HG03025 (cell line): Measurements from ENCODE around the gene CFAP92.
"Not testable (repeated sequence)": the region's sequence is repeated elsewhere in the genome, so short reads cannot be mapped to it uniquely, and the experiment has no call there.

Experiments
- ATAC-seq: cut with Tn5 transposase; IDR thresholded peaks from one replicate; pipeline ENCODE4 v1.9.1; 2021; ENCODE audit warnings: mild to moderate bottlenecking, moderate library complexity; ENCODE audit not compliant: unreplicated experiment, low FRiP score

CFAP92 gene

DNA sequence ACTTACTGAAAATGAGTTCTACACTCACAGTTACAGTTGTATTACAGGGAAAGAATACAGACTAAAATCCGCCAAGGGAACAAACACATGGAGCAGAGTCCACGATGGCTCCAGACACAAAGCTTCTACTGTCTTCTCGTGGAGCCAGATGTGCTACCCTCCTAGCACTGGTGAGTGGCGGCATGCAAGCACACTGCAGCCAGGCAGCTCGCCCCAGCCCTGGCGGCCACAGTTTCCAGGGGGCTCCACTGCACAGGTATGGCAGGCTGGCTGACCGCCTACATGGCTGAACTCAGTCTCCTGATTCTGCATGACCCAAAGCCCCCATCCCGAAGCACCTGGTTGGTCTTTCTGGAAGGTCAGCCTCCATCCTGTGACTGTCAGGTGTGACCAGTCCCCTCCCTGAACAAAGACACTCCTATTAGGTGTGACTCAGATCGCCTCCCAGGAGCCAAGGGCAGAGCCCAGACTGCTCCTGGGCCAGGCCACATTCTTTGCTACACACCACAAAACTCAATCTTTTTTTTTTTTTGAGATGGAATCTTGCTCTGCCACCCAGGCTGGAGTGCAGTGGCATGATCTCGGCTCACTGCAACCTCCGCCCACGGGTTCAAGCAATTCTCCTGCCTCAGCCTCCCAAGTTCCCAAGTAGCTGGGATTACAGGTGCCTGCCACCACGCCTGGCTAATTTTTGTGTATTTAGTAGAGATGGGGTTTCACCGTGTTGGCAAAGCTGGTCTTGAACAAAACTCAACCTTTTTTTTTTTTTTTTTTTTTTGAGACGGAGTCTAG lies 51.5 kb downstream of the CFAP92 start:
- no peak for ATAC-seq

DNA sequence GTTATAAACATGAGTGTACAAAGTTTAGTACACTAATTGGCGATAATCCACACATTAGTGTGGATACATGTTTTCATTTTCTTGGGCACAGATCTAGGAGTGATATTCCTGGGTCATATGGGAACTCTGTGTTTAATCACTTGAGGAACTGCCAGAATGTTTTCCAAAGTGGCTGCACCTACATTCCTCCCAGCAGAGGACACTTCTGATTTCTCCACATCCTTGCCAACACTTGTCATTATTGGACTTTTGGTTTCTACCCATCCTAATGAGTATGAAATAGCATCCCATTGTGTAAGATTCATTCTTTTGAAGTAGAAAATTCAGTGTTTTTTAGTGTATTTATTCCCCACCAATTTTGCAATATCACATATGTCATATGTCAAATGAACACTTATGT lies 53.6 kb downstream of the CFAP92 start:
- no peak for ATAC-seq

DNA sequence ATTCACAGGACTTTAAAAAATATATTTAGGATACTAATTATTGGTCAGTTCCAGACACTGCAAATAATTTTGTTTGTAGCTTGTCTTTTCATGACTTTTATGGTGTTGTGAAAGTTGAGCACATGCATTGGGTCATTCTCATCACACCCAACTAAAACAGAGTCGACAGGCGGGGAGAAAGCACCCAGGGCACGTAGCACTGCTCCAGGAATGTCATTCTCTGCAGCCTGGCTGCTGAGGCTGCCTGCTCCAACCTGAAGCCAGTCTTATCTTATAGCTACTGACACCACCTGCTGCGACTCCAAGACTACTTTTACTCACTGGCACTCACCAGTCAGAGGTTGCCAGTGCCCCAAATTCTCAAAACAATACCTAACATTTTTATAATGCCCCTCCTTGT lies 57.5 kb downstream of the CFAP92 start:
- no peak for ATAC-seq

DNA sequence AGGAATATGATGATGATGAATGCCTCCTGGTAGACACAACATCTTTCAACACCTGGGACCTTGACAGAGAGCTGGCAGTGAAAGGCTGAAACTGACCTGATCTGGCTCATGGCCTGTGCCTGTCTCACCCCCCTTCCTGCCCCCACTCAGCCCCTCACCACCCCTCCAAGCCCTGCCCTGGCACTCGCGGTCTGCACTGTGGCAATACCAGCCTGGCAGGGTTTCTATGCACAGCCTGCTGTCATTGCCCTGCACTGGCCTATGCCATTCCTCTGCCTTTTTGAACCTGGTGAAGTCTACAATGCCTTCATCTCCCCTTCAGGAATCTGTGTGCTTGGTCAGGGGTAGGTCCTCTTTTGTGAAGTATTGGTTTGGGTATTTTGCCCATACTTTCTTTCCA lies 58.0 kb downstream of the CFAP92 start:
- no peak for ATAC-seq

DNA sequence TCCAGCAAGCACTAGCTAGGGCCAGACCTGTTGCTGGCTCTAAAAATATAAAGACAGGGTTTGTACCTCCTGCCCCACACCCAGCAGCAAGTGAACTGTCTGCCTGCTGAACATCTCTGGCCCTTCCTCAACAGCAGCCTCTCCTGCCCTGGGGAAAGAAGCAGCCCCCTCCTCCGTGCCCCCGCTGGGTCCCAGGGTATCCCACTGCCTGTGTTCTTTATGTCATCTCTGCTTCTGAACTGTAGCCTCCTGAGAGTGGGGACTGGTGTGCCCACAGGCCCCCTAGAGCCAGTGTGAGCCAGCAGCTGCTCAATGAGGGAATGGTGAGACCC lies 60.0 kb downstream of the CFAP92 start:
- ATAC-seq, result no peak

DNA sequence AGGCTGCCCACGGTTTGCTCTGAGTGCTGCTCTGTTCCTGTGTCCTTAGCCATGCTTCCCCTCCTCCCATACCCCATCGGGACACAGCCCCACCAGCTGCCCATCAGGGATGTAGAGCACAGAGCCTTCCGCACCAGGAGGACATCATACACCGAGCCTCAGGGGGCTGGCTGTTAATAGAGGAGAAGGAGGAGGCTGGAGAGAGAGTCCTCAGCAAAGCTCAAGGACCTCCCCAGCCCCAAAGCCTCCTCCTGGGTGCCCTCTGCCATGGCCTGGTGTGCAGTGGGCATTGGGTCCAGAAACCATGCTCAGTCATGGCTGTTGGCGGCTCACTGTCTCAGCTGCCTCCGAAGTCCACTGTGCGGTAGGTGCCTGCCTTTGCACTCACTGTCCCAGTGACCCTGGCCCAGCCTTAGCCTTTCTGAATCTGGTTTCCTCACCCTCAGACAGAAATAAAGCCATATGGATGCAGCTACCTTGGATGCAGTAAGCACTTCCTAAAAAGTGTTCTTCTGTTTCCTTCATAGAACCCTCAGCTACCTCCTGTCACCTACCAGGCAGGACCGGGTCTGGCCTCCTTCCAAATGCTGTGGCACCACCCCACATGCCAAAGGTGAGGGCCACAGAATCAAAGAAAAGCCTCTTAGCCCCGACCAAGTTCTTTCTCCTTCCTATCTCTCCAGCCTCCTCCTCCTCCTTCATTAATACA lies 60.5 kb downstream of the CFAP92 start:
- ATAC-seq, result no peak

DNA sequence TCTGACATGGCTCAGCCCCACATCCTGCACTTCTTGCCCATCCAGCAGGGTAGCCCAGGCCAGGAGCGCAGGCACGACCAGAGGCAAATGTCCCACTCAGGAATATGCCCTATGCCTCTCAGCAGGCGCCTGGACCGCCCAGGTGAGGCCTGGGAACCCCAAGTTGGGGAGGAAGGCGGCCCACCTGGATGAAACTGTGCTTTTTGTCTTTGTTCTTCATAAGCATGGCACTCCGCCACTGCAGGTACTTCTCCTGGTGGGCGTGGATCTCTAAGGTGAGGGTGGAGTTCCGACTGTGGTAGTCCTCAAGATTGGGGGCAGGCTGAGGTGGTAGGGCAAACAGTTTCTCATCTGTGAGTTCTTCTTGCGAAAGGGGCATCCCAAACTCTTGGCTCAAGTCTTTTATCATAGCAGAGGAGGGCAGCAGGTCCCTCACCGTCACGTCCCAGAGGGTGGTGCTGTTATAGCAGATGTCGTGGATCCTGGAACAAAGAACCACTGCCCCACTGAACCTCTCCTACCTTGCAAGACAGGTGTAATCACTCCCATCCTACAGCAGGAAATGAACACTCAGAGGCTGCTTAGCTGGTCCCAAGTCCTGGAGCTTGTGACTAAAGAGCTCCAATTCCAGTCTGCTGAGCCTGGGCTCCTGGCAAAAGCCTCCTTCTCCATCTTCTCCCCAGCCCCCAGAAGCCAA lies 61.2 kb downstream of the CFAP92 start:
- ATAC-seq, result no peak

DNA sequence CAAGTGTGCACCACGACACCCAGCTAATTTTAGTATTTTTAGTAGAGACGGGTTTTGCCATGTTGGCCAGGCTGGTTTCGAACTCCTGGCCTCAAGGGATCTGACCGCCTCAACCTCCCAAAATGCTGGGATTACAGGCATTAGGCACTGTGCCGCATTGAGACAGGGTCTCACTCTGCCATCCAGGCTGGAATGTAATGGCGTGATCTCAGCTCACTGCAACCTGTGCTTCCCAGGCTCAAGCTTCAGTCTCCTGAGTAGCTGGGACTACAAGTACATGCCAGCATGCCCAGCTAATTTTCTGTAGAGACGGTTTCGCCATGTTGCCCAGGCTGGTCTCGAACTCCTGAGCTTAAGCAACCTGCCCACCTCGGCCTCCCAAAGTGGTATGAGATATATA lies 62.8 kb downstream of the CFAP92 start:
- no peak for ATAC-seq

DNA sequence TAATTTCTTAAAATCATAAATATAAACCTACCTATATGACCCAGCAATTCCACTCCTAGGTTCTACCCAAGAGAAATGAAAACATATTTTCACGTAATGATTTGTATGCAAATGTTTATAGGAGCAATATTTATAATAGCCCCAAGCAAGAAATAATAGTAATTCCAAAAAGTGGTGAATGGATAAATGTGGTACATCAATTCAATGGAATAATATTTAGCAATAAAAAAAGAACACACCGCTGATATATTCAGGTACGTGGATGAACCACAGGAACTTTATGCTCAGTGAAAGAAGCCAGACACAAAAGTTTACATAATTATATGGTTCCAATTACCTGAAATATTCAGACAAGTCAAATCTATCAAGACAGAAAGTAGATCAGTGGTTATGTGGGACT lies 64.5 kb downstream of the CFAP92 start:
- no peak for ATAC-seq

DNA sequence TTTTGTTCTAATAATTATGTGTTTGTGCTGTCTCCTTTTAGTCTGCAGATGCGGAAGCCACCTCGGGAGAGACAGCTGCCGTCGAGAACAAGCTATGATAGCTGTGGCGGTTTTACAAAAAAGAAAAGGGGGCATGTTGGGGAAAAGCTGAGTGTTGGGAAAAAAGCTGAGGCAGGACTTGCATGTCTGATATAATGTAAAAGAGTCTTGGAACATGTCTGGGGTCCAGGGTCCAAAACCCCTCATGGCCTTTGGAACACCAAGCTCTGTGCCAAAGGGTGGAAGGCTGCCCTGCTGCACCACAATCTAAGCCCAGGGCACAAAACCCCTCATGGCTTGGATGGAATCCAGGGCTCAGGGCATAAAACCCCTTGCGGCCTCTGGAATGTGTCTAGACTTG lies 69.9 kb downstream of the CFAP92 start:
- not testable (repeated sequence) for ATAC-seq

DNA sequence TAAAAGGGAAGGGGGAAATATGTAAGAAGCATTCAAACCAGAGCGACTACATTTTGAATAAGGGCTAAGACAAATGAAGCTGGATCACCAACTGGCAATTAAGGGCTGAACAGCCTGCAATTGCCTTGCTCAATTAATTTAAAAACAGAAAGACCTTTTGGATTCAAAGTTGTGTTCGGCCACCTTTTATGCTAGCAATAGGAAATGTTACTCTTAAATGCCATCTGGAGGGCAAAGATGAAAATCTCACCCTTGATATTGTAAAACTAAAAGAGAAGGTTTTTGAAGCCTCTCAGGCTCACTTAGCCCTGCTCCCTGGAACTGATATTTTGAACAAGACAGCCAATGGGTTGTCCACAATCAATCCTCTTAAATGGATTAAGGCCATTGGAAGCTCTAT lies 70.3 kb downstream of the CFAP92 start:
- no peak for ATAC-seq

DNA sequence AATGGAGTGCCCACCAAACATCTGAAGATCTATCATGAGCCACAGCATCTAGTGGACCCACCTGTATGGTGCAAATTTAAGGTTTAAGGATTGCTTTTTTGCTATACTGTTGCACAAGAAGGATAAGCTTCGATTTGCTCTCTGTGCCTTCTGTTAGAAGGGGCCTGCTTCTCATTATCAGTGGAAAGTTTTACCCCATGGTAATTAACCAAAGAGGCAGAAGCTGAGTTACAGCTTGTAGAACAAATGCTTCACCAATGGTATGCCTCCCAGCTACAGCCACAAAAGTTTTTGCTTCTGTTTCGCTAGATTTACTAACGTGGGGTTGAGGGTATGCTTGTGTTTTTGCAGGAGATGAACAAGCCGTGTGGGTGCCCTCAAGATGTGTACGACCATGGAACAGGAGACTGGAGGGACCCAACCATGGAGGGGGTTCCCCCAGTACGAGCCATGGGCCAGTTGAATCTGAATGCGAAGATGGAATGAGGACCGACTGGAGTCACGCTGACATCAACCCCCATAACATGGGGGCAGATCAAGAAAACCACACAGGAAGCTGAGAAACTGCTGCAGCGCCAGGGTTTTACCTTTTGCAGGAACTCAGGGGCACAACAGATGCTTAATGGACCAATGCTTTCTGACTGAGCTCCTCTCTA lies 70.9 kb downstream of the CFAP92 start:
- ATAC-seq, result no peak

DNA sequence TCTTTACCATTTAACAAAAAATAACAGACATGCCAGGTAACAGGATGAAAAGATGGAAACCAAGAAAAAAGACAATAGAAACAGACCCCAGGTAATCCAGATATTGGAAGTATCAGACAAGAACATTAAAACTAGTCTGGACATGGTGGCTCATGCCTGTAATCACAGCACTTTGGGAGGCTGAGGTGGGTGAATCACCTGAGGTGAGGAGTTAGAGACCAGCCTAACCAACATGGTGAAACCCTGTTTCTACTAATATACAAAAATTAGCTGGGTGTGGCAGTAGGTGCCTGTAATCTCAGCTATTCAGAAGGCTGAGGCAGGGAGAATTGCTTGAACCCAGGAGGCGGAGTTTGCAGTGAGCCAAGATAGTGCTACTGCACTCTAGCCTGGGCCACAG lies 73.9 kb downstream of the CFAP92 start:
- ATAC-seq, result no peak

DNA sequence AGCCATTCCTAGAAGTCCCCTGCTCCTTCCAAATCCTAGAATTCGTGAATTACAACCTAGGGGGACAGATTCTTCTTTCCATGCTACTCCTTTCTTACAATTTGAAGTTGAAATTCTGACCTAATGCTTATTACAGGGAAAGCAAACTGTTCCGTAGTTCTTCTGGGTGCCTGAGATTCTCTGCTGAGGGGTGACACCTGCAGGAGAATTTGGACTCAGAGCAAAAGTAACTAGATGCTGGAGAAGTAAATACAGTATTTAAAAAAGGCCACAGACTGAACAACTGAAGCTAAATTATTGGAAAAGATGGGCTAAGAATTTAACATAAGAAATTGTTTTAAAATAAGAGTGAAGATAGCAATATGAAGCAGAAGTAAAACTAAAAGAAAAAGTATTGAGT lies 76.6 kb downstream of the CFAP92 start:
- ATAC-seq, result no peak

DNA sequence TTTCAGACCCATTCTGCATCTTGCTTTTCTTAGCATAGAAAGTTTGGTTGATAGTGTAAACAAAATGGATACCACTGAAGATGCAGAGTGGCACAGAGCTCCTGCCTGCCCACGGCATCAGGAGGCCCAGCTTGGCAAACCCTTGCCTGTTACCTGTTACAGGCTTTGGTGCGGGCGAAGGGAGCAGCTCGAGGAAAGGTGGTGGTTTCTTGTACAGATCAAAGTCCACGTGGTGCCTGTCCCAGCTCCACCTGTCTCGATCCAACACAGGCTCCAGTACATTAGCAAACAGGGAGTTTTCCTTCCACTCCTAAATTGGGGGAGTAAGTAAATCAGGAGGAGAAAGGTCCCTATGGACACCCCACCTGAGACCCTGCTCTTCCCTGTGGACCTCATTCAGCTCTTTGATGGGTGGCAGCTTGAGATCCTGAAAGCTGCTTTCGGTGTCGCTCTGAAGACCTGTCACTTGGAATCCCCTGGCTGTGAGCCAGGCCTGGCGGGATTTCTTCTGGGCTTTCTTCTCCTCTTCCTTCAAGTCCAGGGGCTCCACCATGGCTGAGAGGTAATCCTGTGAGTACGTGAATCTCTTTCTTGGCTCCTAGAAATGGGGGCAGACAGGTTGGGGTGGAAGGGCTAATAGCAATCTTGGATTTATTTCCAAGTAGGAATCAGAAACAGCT lies 78.8 kb downstream of the CFAP92 start:
- ATAC-seq, result no peak

DNA sequence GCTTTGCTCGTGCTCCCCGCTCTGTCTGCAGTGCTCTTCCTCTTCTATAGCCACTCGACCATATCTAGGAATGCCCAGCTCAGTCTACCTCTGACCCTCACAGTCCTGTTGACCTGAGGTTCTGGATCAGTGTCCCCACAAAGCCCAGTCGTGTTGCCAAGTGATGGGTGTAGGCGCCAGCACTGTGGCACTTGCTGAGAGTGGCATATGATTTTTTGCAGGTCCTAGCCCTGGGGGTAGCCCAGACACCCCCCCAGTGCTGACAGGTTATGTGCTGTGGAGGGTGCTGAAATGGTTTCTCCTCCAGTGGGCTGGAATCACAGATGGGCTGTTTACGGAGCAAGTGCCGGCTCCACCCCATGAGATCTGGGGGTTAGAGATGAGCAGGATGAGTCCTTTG lies 82.0 kb downstream of the CFAP92 start:
- no peak for ATAC-seq

DNA sequence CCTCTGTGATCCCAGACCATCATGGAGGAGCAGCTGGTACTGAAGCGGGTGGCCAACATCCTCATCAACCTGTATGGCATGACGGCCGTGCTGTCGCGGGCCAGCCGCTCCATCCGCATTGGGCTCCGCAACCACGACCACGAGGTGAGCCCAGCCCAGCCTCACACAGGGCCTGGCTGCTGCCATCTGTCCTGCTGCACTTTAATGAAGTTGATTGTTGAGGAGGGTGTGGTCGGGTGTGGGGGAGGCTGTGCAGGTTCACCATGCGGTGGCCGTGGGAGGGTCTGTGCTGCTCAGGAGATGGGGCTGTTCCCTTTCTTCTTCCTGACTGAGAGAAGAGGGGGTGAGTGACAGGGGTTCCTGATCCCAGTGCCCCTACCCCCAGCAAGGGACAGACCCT lies 83.9 kb downstream of the CFAP92 start:
- ATAC-seq, result no peak

DNA sequence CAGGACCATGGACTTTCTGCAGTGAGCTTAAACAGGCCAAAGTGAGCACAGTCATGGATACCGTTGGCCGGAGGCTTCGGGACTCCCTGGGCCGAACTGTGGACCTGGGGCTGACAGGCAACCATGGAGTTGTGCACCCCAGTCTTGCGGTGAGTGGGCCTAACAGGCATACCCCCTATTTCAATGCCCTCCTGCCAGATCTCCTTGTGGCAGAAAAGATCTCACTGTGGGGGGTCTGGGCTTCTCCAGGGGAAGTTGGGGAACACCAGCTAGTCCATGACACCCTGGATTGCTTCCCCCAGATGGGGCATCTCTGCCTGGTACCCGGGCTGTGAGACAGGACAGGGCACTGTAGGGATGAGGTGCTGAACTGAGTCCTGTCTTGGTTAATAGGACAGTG lies 84.9 kb downstream of the CFAP92 start:
- ATAC-seq, result no peak

DNA sequence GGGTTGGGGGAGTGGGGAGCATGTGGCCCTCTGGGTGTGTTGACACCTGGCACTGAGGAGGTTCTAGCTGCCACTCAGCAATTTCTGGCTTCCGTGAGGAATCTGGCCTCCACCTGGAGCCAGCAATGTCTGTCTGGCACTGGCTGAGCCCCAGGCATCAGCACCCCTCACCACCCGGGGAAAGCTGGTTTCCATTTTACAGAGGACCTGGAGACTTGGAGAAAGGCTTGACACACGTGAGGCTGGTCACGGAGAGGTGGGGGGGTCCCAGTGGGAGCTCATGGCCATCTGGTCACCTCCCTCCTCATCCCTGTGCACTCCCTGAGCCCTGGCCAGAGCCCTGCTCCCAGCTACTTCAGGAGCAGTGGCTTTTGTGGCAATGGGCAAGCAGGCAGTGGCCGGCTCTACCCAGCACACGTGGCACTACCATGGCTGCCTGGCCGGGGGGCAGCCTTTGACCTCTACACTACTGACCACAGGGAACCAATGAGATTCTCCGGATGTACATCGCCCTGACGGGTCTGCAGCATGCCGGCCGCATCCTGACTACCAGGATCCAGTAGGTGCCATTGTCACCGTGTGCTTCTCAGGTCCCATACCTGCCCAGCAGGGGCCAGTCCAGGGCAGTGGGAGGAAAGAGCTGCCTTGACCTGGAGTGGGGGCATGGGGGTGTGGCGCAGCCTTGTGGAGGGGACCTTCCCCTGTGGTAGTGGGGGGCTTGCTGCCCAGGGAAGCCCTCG lies 86.0 kb downstream of the CFAP92 start:
- no peak for ATAC-seq
